Suprapubic skin (tissue), 4 donors: ENCODE results near the gene MLNR. TPM values are rescaled to one million over a fixed set of nuclear protein-coding genes. Genes with fewer than 3 reads are reported as not detected.

Experiments
- DNase-seq, 2 donors: peaks; one replicate each; pipeline ENCODE4 v3.0.0-alpha.2; 2019; ENCODE audit warnings: low spot score in 2 of 2
- H3K27ac ChIP-seq: fragments of 200-600 bp; sonication (generic); one replicate; pipeline ENCODE4 v1.5.1; 2019
- H3K27me3 ChIP-seq: fragments of 200-600 bp; sonication (generic); one replicate; pipeline ENCODE4 v1.5.1; 2019
- H3K36me3 ChIP-seq: fragments of 200-600 bp; sonication (generic); one replicate; pipeline ENCODE4 v1.5.1; 2019
- H3K4me1 ChIP-seq: fragments of 200-600 bp; sonication (generic); one replicate; pipeline ENCODE4 v1.5.1; 2019
- H3K4me3 ChIP-seq: fragments of 200-600 bp; sonication (generic); one replicate; pipeline ENCODE4 v1.5.1; 2019; ENCODE audit warnings: mild to moderate bottlenecking
- H3K9me3 ChIP-seq: fragments of 200-600 bp; sonication (generic); one replicate; pipeline ENCODE4 v1.5.1; 2019
- CTCF ChIP-seq, 2 donors: fragments of 200-600 bp in 1 of 2; fragments of 450-650 bp in 1 of 2; sonication (generic) in 1 of 2; IDR thresholded peaks; one replicate each; pipeline ENCODE4 v1.5.1; 2016 to 2019; ENCODE audit warnings: antibody characterized with exemption in 2 of 2, mild to moderate bottlenecking in 1 of 2, moderate library complexity in 1 of 2
- EP300 ChIP-seq: sonication (generic); formaldehyde crosslinking; IDR thresholded peaks from one replicate; pipeline ENCODE4 v1.6.1; 2017; ENCODE audit warnings: antibody characterized with exemption
- POLR2A ChIP-seq, 2 donors: fragments of 450-650 bp; IDR thresholded peaks; one replicate each; pipeline ENCODE4 v1.6.1; 2017; ENCODE audit warnings: antibody characterized with exemption in 2 of 2, mild to moderate bottlenecking in 2 of 2, moderate library complexity in 2 of 2
- POLR2AphosphoS5 ChIP-seq, 3 donors: sonication (generic); formaldehyde crosslinking; IDR thresholded peaks; one replicate each; pipeline ENCODE4 v1.6.1; 2017; ENCODE audit warnings: antibody characterized with exemption in 3 of 3
- WGBS: methylation state at CpG from one replicate; pipeline ENCODE4 v1.1.5; 2018; 5-methylcytosine and 5-hydroxymethylcytosine counted together
- total RNA-seq, 4 donors: library from RNA; depleted of rRNA; stranded (reverse); fragments of >200 nt; gene quantifications; one replicate each; pipeline ENCODE4 v1.1.0, GENCODE V29; 2016

The MLNR gene
- total RNA-seq = not detected

GRCh38 chr13:49220036-49220855, at the start of gene MLNR:
Gene MLNR, plus strand, starts transcription at chr13:49220338. Its CDS starts 0 bp downstream, at chr13:49220338.
- H3K4me1 ChIP-seq = peaks cover 25% of the 10 kb centered on the region
- H3K36me3 ChIP-seq = no peaks in the 10 kb centered on the region
- peaks cover 58% of the 10 kb centered on the region for H3K27me3 ChIP-seq
- no peaks in the 10 kb centered on the region for H3K9me3 ChIP-seq
- no peak for DNase-seq
- peak within 1 kb of the TSS; percentile 60 for H3K4me3 ChIP-seq
- 4% methylated on average over 38 of the region's 111 CpGs for WGBS
- TF ChIP-seq POLR2AphosphoS5 (IDR thresholded peaks at IDR 0.05) (no peak), POLR2A (IDR thresholded peaks at IDR 0.05) (no peak), CTCF (IDR thresholded peaks at IDR 0.05) (no peak), EP300 (no peak)
- no peak within 1 kb of the TSS for H3K27ac ChIP-seq

- no peak for DNase-seq
- Histone ChIP-seq H3K36me3 (peaks cover 31% of the 10 kb centered on the region), H3K27ac (no peak overlapping the region), H3K9me3 (no peaks in the 10 kb centered on the region), H3K4me3 (no peak overlapping the region), H3K4me1 (no peaks in the 10 kb centered on the region), H3K27me3 (no peaks in the 10 kb centered on the region)
- TF ChIP-seq EP300 = no peak
- no peak for TF ChIP-seq CTCF (IDR thresholded peaks at IDR 0.05)
- TF ChIP-seq POLR2AphosphoS5 (IDR thresholded peaks at IDR 0.05) = no peak
- TF ChIP-seq POLR2A (IDR thresholded peaks at IDR 0.05) = no peak
These were observed 48.8 kb upstream of the MLNR start for GRCh38 chr13:49171359-49171758.

GRCh38 chr13:49183672-49184325, 36.3 kb upstream of the MLNR start:
- no peaks in the 10 kb centered on the region for H3K27me3 ChIP-seq
- H3K4me3 ChIP-seq = no peak overlapping the region
- no peaks in the 10 kb centered on the region for H3K9me3 ChIP-seq
- TF ChIP-seq POLR2A (IDR thresholded peaks at IDR 0.05) (no peak), CTCF (IDR thresholded peaks at IDR 0.05) (no peak), EP300 (no peak)
- 76% methylated on average over 1 of the region's 1 CpG for WGBS
- no peak overlapping the region for H3K27ac ChIP-seq
- DNase-seq = no peak
- peaks cover 46% of the 10 kb centered on the region for H3K36me3 ChIP-seq
- no peaks in the 10 kb centered on the region for H3K4me1 ChIP-seq

- DNase-seq = no peak
- 73% methylated on average over 4 of the region's 4 CpGs for WGBS
- Histone ChIP-seq H3K4me3 (no peak overlapping the region), H3K36me3 (peaks cover 46% of the 10 kb centered on the region), H3K27me3 (no peaks in the 10 kb centered on the region), H3K9me3 (no peaks in the 10 kb centered on the region), H3K27ac (no peak overlapping the region), H3K4me1 (no peaks in the 10 kb centered on the region)
- no peak for TF ChIP-seq POLR2AphosphoS5 (IDR thresholded peaks at IDR 0.05)
- TF ChIP-seq CTCF (IDR thresholded peaks at IDR 0.05) = no peak
- TF ChIP-seq POLR2A (IDR thresholded peaks at IDR 0.05) = no peak
- TF ChIP-seq EP300 = no peak
These were observed 35.5 kb upstream of the MLNR start for GRCh38 chr13:49184621-49185020.

- TF ChIP-seq CTCF (IDR thresholded peaks at IDR 0.05) (no peak), POLR2AphosphoS5 (IDR thresholded peaks at IDR 0.05) (no peak), POLR2A (IDR thresholded peaks at IDR 0.05) (no peak), EP300 (no peak)
- no peak for DNase-seq
- H3K36me3 ChIP-seq = peaks cover 47% of the 10 kb centered on the region
- WGBS = 79% methylated on average over 1 of the region's 1 CpG
- no peak overlapping the region for H3K27ac ChIP-seq
- no peaks in the 10 kb centered on the region for H3K27me3 ChIP-seq
- H3K4me1 ChIP-seq = no peaks in the 10 kb centered on the region
- no peak overlapping the region for H3K4me3 ChIP-seq
- no peaks in the 10 kb centered on the region for H3K9me3 ChIP-seq
These were observed 34.9 kb upstream of the MLNR start for GRCh38 chr13:49185264-49185663.
